ENCODE data around the gene MED31. TPM values are rescaled to one million over a fixed set of nuclear protein-coding genes. Genes with fewer than 3 reads are reported as not detected.
A peak's percentile ranks its signal among the peaks of the same experiment; 100 is the strongest.

MED31 gene
- total RNA-seq, 2 donors from 2014 or later, result 12.8 to 16.6 TPM

GRCh38 chr17:6679241-6679640, 27.8 kb upstream of the MED31 start:
- H3K36me3 ChIP-seq (ENCODE audit: control insufficient read depth, insufficient read depth, low read length), result no peaks in the 10 kb centered on the region
- 86% methylated on average over 6 of the region's 6 CpGs; no CpG with 5 or more reads in 1 of the 2 experiments for WGBS, 2 experiments (ENCODE audit: insufficient coverage in 1 of 2, insufficient read length in 1 of 2)
- no peak overlapping the region for H3K4me3 ChIP-seq (ENCODE audit: low read length)
- Mint-ChIP-seq H3K4me3 (no peak overlapping the region), H3K27me3 (ENCODE audit: insufficient read depth) (peaks cover 3% of the 10 kb centered on the region), H3K9me3 (no peaks in the 10 kb centered on the region), H3K36me3 (ENCODE audit: low read depth) (no peaks in the 10 kb centered on the region), H3K27ac (no peak overlapping the region), H3K4me1 (peaks cover 20% of the 10 kb centered on the region)
- H3K27ac ChIP-seq (ENCODE audit: low read depth, low read length), result no peak overlapping the region
- no peaks in the 10 kb centered on the region for H3K27me3 ChIP-seq (ENCODE audit: control insufficient read depth, insufficient read depth, low read length, poor library complexity, severe bottlenecking)
- DNase-seq, result no peak
- H3K9ac ChIP-seq (ENCODE audit: extremely low read depth, low read length, poor library complexity, severe bottlenecking), result no peak overlapping the region
- no peak for TF ChIP-seq CTCF (conservative IDR thresholded peaks at IDR 0.05)
- H3K9me3 ChIP-seq (ENCODE audit: control insufficient read depth, low read length), result no peaks in the 10 kb centered on the region
- peaks cover 3% of the 10 kb centered on the region for H3K4me1 ChIP-seq (ENCODE audit: control insufficient read depth, insufficient read depth, low read length)

GRCh38 chr17:6677946-6678345, 26.5 kb upstream of the MED31 start:
- no peak overlapping the region for H3K27ac Mint-ChIP-seq
- Histone ChIP-seq H3K36me3 (ENCODE audit: control insufficient read depth, insufficient read depth, low read length) (no peaks in the 10 kb centered on the region), H3K27ac (ENCODE audit: low read depth, low read length) (no peak overlapping the region), H3K9ac (ENCODE audit: extremely low read depth, low read length, poor library complexity, severe bottlenecking) (no peak overlapping the region), H3K27me3 (ENCODE audit: control insufficient read depth, insufficient read depth, low read length, poor library complexity, severe bottlenecking) (no peaks in the 10 kb centered on the region), H3K4me1 (ENCODE audit: control insufficient read depth, insufficient read depth, low read length) (no peaks in the 10 kb centered on the region), H3K4me3 (ENCODE audit: low read length) (no peak overlapping the region), H3K9me3 (ENCODE audit: control insufficient read depth, low read length) (no peaks in the 10 kb centered on the region)
- no peaks in the 10 kb centered on the region for H3K36me3 Mint-ChIP-seq (ENCODE audit: low read depth)
- peaks cover 3% of the 10 kb centered on the region for H3K27me3 Mint-ChIP-seq (ENCODE audit: insufficient read depth)
- no peak overlapping the region for H3K4me3 Mint-ChIP-seq
- no peak for DNase-seq
- 89 to 91% methylated on average over 3 to 7 of the region's 7 CpGs for WGBS, 2 experiments (ENCODE audit: insufficient coverage in 1 of 2, insufficient read length in 1 of 2)
- TF ChIP-seq CTCF (conservative IDR thresholded peaks at IDR 0.05), result no peak
- no peaks in the 10 kb centered on the region for H3K9me3 Mint-ChIP-seq
- peaks cover 11% of the 10 kb centered on the region for H3K4me1 Mint-ChIP-seq

- H3K9ac ChIP-seq (ENCODE audit: extremely low read depth, low read length, poor library complexity, severe bottlenecking), result no peak overlapping the region
- no peaks in the 10 kb centered on the region for H3K27me3 ChIP-seq (ENCODE audit: control insufficient read depth, insufficient read depth, low read length, poor library complexity, severe bottlenecking)
- Mint-ChIP-seq H3K27me3 (ENCODE audit: insufficient read depth) (peaks cover 3% of the 10 kb centered on the region), H3K9me3 (no peaks in the 10 kb centered on the region), H3K36me3 (ENCODE audit: low read depth) (no peaks in the 10 kb centered on the region), H3K4me3 (no peak overlapping the region), H3K27ac (no peak overlapping the region), H3K4me1 (peaks cover 8% of the 10 kb centered on the region)
- no peaks in the 10 kb centered on the region for H3K9me3 ChIP-seq (ENCODE audit: control insufficient read depth, low read length)
- no peak overlapping the region for H3K4me3 ChIP-seq (ENCODE audit: low read length)
- TF ChIP-seq CTCF (conservative IDR thresholded peaks at IDR 0.05), result no peak
- H3K36me3 ChIP-seq (ENCODE audit: control insufficient read depth, insufficient read depth, low read length), result no peaks in the 10 kb centered on the region
- 91% methylated on average over 14 to 16 of the region's 16 CpGs for WGBS, 2 experiments (ENCODE audit: insufficient coverage in 1 of 2, insufficient read length in 1 of 2)
- peak; percentile 46 for DNase-seq
- H3K4me1 ChIP-seq (ENCODE audit: control insufficient read depth, insufficient read depth, low read length), result no peaks in the 10 kb centered on the region
- no peak overlapping the region for H3K27ac ChIP-seq (ENCODE audit: low read depth, low read length)
Measured at GRCh38 chr17:6677158-6677831, 25.9 kb upstream of the MED31 start.

Data from endodermal cell (in vitro differentiated cells).